Esophagus squamous epithelium (tissue), 5 donors: ENCODE results near the gene LYSMD3. TPM values are rescaled to one million over a fixed set of nuclear protein-coding genes. Genes with fewer than 3 reads are reported as not detected.

ENCODE experiments used
- DNase-seq: peaks from one replicate; lab custom pipeline; 2025; lab: John Stamatoyannopoulos, UW
- H3K27ac ChIP-seq, 4 donors: fragments of 200-600 bp; sonication (generic); one replicate each; pipeline ENCODE4 v1.5.1; 2016 to 2019; ENCODE audit warnings: mild to moderate bottlenecking in 1 of 4
- H3K27me3 ChIP-seq, 4 donors: fragments of 200-600 bp; sonication (generic); 1 replicate in 3 of 4; 2 replicates in 1 of 4; pipeline versions ENCODE4 v1.5.1 to v1.6.0; 2017 to 2021; ENCODE audit warnings: antibody characterized with exemption in 1 of 4
- H3K36me3 ChIP-seq, 3 donors: fragments of 200-600 bp; sonication (generic); one replicate each; pipeline ENCODE4 v1.5.1; 2016 to 2019
- H3K4me1 ChIP-seq, 3 donors: fragments of 200-600 bp; sonication (generic); one replicate each; pipeline ENCODE4 v1.5.1; 2017 to 2019
- H3K4me3 ChIP-seq, 4 donors: fragments of 200-600 bp; sonication (generic); 1 replicate in 3 of 4; 2 replicates in 1 of 4; pipeline ENCODE4 v1.5.1; 2016 to 2019; ENCODE audit warnings: mild to moderate bottlenecking in 2 of 4, moderate library complexity in 1 of 4
- H3K9me3 ChIP-seq, 3 donors: fragments of 200-600 bp; sonication (generic); one replicate each; pipeline ENCODE4 v1.5.1; 2016 to 2019
- POLR2A ChIP-seq, 4 donors: fragments of 450-650 bp; IDR thresholded peaks; one replicate each; pipeline ENCODE4 v1.6.1; 2017; ENCODE audit warnings: antibody characterized with exemption in 4 of 4, mild to moderate bottlenecking in 4 of 4, moderate library complexity in 3 of 4
- WGBS, 2 donors: methylation state at CpG; one replicate each; pipeline ENCODE4 v1.1.5; 2018; 5-methylcytosine and 5-hydroxymethylcytosine counted together
- intact Hi-C: fragments of 100-400 bp; cut with DNase I; formaldehyde crosslinking; loops from one replicate; pipeline ENCODE4 v1.15.0; 2022
- total RNA-seq, 4 donors: library from RNA; depleted of rRNA; stranded (reverse); fragments of >200 nt; gene quantifications; one replicate each; pipeline ENCODE4 v1.1.0, GENCODE V29; 2016
- TF ChIP-seq, protein P1 (sequence below), 6 experiments: fragments of 450-650 bp in 4 of 6; fragments of 200-600 bp in 2 of 6; sonication (generic) in 2 of 6; IDR thresholded peaks; one replicate each; pipeline ENCODE4 v1.5.1; 2016 to 2019; ENCODE audit warnings: antibody characterized with exemption in 6 of 6, mild to moderate bottlenecking in 4 of 6, moderate library complexity in 4 of 6
- donor health status: DM: yes; HTN: yes; CAD: no.

Gene LYSMD3
- total RNA-seq, 4 donors from 2014 or later: 8.3 to 17.0 (median 14.2) TPM

DNA sequence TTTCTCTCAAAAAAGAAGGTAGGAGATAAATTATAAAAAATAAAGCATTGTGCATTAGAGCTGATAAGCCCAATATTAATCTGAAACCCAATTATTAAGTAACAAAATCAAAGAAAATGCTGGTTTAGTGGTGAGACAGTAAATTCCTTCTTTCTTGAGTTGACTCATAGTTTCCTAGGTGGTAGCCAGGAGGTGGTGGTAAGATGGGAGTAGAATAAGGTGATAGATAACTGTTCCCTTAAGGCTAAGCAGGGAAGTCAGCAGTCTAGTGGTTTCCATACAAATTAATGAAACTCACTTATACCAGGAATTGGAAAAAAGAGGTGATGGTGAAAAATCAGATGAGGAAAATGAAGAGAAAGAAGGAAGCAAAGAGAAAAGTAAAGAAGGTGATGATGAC lies 23.2 kb downstream of the LYSMD3 start:
- TF ChIP-seq, protein P1, sequence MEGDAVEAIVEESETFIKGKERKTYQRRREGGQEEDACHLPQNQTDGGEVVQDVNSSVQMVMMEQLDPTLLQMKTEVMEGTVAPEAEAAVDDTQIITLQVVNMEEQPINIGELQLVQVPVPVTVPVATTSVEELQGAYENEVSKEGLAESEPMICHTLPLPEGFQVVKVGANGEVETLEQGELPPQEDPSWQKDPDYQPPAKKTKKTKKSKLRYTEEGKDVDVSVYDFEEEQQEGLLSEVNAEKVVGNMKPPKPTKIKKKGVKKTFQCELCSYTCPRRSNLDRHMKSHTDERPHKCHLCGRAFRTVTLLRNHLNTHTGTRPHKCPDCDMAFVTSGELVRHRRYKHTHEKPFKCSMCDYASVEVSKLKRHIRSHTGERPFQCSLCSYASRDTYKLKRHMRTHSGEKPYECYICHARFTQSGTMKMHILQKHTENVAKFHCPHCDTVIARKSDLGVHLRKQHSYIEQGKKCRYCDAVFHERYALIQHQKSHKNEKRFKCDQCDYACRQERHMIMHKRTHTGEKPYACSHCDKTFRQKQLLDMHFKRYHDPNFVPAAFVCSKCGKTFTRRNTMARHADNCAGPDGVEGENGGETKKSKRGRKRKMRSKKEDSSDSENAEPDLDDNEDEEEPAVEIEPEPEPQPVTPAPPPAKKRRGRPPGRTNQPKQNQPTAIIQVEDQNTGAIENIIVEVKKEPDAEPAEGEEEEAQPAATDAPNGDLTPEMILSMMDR (IDR thresholded peaks at IDR 0.05): no peak
- no peak for TF ChIP-seq POLR2A (IDR thresholded peaks at IDR 0.05)
- Histone ChIP-seq H3K4me3 (no peak overlapping the region), H3K27me3 (no peaks in the 10 kb centered on the region), H3K27ac (no peak overlapping the region), H3K36me3 (no peaks in the 10 kb centered on the region), H3K9me3 (no peaks in the 10 kb centered on the region), H3K4me1 (no peaks in the 10 kb centered on the region)
- intact Hi-C loops: no loop called here
- no peak for DNase-seq

DNA sequence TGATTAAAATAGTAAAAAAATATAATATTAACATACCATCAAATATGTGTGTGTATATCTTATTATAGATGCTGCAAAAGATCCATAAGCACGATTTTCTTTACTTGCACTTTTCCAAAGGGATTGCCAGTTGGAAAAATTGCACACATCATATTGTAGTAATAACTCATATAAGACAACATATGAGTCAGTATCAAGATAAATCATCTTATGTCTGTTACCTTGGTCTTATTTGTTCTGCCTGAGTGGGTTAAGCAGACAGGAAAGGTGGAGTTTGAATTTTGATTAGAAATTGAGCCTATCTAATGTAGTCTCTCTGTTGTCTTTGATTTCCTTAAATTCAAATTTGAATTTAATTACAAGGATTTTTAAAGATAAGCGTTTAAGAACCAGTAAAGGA lies 24.6 kb downstream of the LYSMD3 start:
- no peaks in the 10 kb centered on the region for H3K9me3 ChIP-seq
- no peaks in the 10 kb centered on the region for H3K36me3 ChIP-seq
- no peak for DNase-seq
- H3K4me3 ChIP-seq: no peak overlapping the region
- no peaks in the 10 kb centered on the region for H3K4me1 ChIP-seq
- no peak overlapping the region for H3K27ac ChIP-seq
- H3K27me3 ChIP-seq: no peaks in the 10 kb centered on the region
- TF ChIP-seq POLR2A (IDR thresholded peaks at IDR 0.05): no peak
- TF ChIP-seq, protein P1 (IDR thresholded peaks at IDR 0.05): no peak
- intact Hi-C loops: no loop called here
- 78 to 81% methylated on average over 2 of the region's 2 CpGs for WGBS, 2 donors

DNA sequence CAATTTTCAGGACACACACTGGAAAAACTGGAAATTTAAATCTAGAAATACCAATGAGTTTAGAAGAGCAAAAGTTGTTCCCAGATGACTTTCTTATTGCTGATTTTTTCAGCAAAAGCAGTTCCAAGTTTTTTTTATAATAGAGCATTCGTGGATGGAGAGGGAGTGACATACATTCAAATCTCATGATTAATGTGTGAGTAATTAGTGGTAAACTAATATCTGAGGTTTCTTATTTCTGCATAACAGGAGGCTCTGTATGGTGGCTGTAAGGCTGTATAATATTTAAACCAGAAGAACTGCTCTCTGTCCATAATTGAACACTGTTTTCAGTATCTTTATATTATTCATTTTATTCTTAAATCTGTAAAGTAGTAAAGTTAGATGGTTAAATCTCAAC lies 25.8 kb downstream of the LYSMD3 start:
- WGBS, 2 donors: 27 to 40% methylated on average over 1 of the region's 1 CpG
- Histone ChIP-seq H3K27ac (no peak overlapping the region), H3K27me3 (no peaks in the 10 kb centered on the region), H3K4me3 (no peak overlapping the region), H3K36me3 (no peaks in the 10 kb centered on the region), H3K9me3 (no peaks in the 10 kb centered on the region), H3K4me1 (no peaks in the 10 kb centered on the region)
- no peak for DNase-seq
- no peak for TF ChIP-seq POLR2A (IDR thresholded peaks at IDR 0.05)
- TF ChIP-seq, protein P1 (IDR thresholded peaks at IDR 0.05): no peak
- intact Hi-C loops: no loop called here

DNA sequence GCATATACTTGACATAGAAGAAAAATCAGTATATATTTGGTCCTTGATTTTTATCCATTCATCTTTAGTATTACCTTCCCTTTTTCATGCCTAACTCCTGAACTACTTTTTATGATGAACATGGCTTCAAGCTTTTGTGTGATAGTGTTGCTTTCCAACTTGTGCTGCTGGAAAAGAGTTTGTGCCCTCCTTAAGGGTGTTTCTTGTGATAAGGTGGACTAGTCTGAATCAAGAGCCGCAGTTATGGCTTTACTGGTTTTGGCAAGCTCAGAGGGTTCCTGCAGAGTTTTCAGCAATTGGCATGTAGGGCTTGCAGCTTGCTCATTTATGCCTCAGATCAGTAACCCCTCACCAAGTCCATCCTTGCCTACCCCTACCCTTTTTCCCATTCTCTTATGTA lies 34.2 kb downstream of the LYSMD3 start:
- H3K36me3 ChIP-seq: peaks cover 0 to 5% (median 0%) of the 10 kb centered on the region in 3 donors
- no peak for TF ChIP-seq POLR2A (IDR thresholded peaks at IDR 0.05)
- TF ChIP-seq, protein P1 (IDR thresholded peaks at IDR 0.05): no peak
- no peaks in the 10 kb centered on the region for H3K9me3 ChIP-seq
- WGBS, 2 donors: 89 to 100% methylated on average over 1 of the region's 1 CpG
- no peaks in the 10 kb centered on the region for H3K27me3 ChIP-seq
- H3K4me1 ChIP-seq: no peaks in the 10 kb centered on the region
- H3K27ac ChIP-seq: no peak overlapping the region
- intact Hi-C loops: no loop called here
- DNase-seq: no peak
- no peak overlapping the region for H3K4me3 ChIP-seq

DNA sequence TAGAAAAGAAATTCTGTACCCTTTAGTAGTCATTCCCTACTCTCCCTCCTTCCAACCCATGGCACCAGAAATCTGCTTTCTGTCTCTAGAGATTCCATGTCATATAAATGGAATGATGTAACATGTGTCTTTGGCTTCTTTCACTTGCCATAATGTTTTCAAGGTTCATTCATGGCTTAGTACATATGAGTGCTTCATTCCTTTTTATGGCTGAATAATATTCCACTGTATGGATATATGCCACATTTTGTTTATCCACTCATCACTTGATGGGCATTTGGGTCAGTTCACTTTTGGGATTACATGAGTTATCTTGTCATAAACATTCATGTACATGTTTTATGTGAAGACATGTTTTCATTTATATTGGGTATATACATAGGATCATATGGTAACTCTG lies 35.3 kb downstream of the LYSMD3 start:
- Histone ChIP-seq H3K4me3 (no peak overlapping the region), H3K36me3 (peaks cover 0 to 5% (median 0%) of the 10 kb centered on the region in 3 donors), H3K27me3 (no peaks in the 10 kb centered on the region), H3K27ac (no peak overlapping the region), H3K4me1 (no peaks in the 10 kb centered on the region), H3K9me3 (no peaks in the 10 kb centered on the region)
- no peak for DNase-seq
- TF ChIP-seq, protein P1 (IDR thresholded peaks at IDR 0.05): no peak
- no peak for TF ChIP-seq POLR2A (IDR thresholded peaks at IDR 0.05)
- intact Hi-C loops: no loop called here
